HL-60 (cell line): ENCODE measurements around the gene STK40.

Experiments used
- DNase-seq, 2 experiments: peaks; one replicate each; pipeline ENCODE4 v3.0.0-alpha.2; 2010 to 2020; ENCODE audit warnings: low read depth in 1 of 2, low spot score in 1 of 2
- H3K27ac ChIP-seq: fragments of 250-450 bp; sonication (Bioruptor Pico); replicated peaks from 2 replicates; pipeline ENCODE4 v1.5.1; 2020; ENCODE audit warnings: mild to moderate bottlenecking, moderate library complexity
- H3K27me3 ChIP-seq: fragments of 250-450 bp; sonication (Bioruptor Pico); 2 replicates; pipeline ENCODE4 v1.5.1; 2021; ENCODE audit warnings: mild to moderate bottlenecking, moderate library complexity; ENCODE audit not compliant: insufficient read depth, poor library complexity, severe bottlenecking
- H3K4me3 ChIP-seq: replicated peaks from 2 replicates; pipeline ENCODE4 v1.5.1; 2011; ENCODE audit warnings: mild to moderate bottlenecking, control low read depth, low read length; ENCODE audit not compliant: insufficient read depth
- GABPA ChIP-seq: IDR thresholded peaks from 2 replicates; pipeline ENCODE4 v1.6.1; 2012; ENCODE audit warnings: low read depth
- POLR2AphosphoS5 ChIP-seq: IDR thresholded peaks from 2 replicates; pipeline ENCODE4 v1.6.1; 2012; ENCODE audit warnings: low read depth
- SPI1 ChIP-seq: IDR thresholded peaks from 2 replicates; pipeline ENCODE4 v1.6.1; 2012; ENCODE audit warnings: low read depth, mild to moderate bottlenecking, borderline replicate concordance
- TF ChIP-seq, protein P1 (sequence below): IDR thresholded peaks from one replicate; pipeline ENCODE4 v1.5.1; 2011; ENCODE audit warnings: low read length, control low read depth, inconsistent platforms; ENCODE audit not compliant: insufficient read depth
- TF ChIP-seq, protein P2 (sequence below): IDR thresholded peaks from 2 replicates; pipeline ENCODE4 v1.6.1; 2012; ENCODE audit warnings: low read depth; ENCODE audit not compliant: insufficient replicate concordance

Gene STK40

DNA sequence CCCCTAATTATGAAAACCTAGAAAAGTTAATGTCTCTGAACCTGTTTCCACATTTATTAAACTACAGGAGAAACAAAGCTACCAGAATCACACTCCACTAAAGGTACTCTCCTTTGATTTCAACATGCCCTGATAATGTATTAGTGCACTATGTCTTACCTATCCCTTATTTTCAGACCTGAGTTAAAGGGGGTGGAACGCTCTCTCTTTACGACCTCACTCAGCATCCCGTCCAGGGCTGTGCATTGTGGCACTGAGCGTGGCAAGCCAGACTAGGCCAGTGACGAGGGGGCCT is 11.3 kb upstream of the STK40 start:
- Histone ChIP-seq H3K27ac (peak overlapping the region; percentile 78), H3K4me3 (peak overlapping the region; percentile 92), H3K27me3 (no peaks in the 10 kb centered on the region)
- TF ChIP-seq, protein P1, sequence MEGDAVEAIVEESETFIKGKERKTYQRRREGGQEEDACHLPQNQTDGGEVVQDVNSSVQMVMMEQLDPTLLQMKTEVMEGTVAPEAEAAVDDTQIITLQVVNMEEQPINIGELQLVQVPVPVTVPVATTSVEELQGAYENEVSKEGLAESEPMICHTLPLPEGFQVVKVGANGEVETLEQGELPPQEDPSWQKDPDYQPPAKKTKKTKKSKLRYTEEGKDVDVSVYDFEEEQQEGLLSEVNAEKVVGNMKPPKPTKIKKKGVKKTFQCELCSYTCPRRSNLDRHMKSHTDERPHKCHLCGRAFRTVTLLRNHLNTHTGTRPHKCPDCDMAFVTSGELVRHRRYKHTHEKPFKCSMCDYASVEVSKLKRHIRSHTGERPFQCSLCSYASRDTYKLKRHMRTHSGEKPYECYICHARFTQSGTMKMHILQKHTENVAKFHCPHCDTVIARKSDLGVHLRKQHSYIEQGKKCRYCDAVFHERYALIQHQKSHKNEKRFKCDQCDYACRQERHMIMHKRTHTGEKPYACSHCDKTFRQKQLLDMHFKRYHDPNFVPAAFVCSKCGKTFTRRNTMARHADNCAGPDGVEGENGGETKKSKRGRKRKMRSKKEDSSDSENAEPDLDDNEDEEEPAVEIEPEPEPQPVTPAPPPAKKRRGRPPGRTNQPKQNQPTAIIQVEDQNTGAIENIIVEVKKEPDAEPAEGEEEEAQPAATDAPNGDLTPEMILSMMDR: no peak
- no peak for TF ChIP-seq SPI1
- TF ChIP-seq, protein P2, sequence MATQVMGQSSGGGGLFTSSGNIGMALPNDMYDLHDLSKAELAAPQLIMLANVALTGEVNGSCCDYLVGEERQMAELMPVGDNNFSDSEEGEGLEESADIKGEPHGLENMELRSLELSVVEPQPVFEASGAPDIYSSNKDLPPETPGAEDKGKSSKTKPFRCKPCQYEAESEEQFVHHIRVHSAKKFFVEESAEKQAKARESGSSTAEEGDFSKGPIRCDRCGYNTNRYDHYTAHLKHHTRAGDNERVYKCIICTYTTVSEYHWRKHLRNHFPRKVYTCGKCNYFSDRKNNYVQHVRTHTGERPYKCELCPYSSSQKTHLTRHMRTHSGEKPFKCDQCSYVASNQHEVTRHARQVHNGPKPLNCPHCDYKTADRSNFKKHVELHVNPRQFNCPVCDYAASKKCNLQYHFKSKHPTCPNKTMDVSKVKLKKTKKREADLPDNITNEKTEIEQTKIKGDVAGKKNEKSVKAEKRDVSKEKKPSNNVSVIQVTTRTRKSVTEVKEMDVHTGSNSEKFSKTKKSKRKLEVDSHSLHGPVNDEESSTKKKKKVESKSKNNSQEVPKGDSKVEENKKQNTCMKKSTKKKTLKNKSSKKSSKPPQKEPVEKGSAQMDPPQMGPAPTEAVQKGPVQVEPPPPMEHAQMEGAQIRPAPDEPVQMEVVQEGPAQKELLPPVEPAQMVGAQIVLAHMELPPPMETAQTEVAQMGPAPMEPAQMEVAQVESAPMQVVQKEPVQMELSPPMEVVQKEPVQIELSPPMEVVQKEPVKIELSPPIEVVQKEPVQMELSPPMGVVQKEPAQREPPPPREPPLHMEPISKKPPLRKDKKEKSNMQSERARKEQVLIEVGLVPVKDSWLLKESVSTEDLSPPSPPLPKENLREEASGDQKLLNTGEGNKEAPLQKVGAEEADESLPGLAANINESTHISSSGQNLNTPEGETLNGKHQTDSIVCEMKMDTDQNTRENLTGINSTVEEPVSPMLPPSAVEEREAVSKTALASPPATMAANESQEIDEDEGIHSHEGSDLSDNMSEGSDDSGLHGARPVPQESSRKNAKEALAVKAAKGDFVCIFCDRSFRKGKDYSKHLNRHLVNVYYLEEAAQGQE: no peak
- TF ChIP-seq GABPA: no peak
- TF ChIP-seq POLR2AphosphoS5: no peak
- DNase-seq: no peak

DNA sequence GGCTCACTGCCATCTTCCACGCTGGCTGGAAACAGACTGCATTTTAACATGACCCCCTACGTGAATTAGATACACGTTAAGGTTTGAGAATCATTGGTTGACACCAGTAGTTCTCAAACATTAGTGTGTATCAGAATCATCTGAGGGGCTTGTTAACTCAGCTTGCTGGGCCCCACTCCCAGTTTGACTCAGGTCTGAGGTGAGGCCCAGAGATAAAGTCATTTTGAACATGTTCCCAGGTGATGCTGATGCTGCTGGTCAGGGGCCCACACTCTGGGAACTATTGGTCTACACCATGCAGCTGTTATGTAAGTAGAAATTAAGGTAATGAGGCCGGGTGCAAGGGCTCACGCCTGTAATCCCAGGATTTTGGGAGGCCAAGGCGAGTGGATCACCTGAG is 10.6 kb upstream of the STK40 start:
- Histone ChIP-seq H3K4me3 (no peak overlapping the region), H3K27me3 (no peaks in the 10 kb centered on the region), H3K27ac (no peak overlapping the region)
- TF ChIP-seq SPI1: no peak
- TF ChIP-seq, protein P1: no peak
- no peak for TF ChIP-seq GABPA
- TF ChIP-seq, protein P2: no peak
- TF ChIP-seq POLR2AphosphoS5: no peak
- no peak for DNase-seq

DNA sequence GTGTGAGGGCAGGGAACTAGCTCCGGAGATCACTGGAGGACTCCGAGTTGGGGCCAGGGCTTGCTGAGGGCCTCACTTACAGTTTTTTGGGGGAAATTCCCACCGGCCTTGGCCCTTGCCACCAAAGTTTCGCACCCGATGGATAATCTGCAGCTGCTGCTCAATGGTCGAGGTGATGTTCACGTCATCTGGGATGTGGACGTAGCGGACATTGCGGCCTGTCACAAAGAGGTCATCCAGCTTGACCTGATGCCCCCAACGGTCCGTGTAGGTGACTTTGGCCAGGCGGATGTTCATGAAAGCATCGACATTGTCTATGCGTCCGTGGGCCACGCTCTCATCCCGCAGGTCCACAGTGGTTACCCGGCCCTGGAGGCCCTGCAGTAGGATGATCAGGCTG is 8.0 kb upstream of the STK40 start:
- DNase-seq: no peak
- Histone ChIP-seq H3K27ac (no peak overlapping the region), H3K4me3 (no peak overlapping the region), H3K27me3 (no peaks in the 10 kb centered on the region)
- TF ChIP-seq POLR2AphosphoS5: no peak
- TF ChIP-seq, protein P2: no peak
- no peak for TF ChIP-seq SPI1
- TF ChIP-seq, protein P1: no peak
- no peak for TF ChIP-seq GABPA
